Common myeloid progenitor, CD34-positive (primary cell): ENCODE data around the gene PRKAG2.

Experiments used
- CTCF ChIA-PET: fragments of 350-600 bp; sonication (Branson Sonifier 250); formaldehyde crosslinking; loops from one replicate; lab custom pipeline; 2021; ENCODE audit warnings: antibody characterized with exemption; lab: Charles Lee
- POLR2A ChIA-PET: fragments of 350-600 bp; sonication (Branson Sonifier 250); formaldehyde crosslinking; loops from one replicate; lab custom pipeline; 2021; ENCODE audit warnings: antibody characterized with exemption; lab: Charles Lee
- DNase-seq, 3 donors: peaks; one replicate each; pipeline versions ENCODE4 v3.0.0 to v3.0.0-alpha.2; 2013
- H3K27ac ChIP-seq, 2 experiments: 1 replicate in 1 of 2; 2 replicates in 1 of 2; pipeline ENCODE4 v1.7.0; 2013; ENCODE audit warnings: inconsistent platforms in 2 of 2, low read length in 2 of 2, mild to moderate bottlenecking in 2 of 2, low read depth in 1 of 2, moderate library complexity in 1 of 2; ENCODE audit not compliant: severe bottlenecking in 2 of 2, insufficient read depth in 1 of 2, poor library complexity in 1 of 2
- H3K27me3 ChIP-seq, 5 experiments: replicated peaks in 2 of 5; 1 replicate in 3 of 5; 2 replicates in 2 of 5; pipeline versions ENCODE4 v1.6.1 to v1.7.0; 2013; ENCODE audit warnings: low read length in 4 of 5, mild to moderate bottlenecking in 2 of 5, moderate library complexity in 2 of 5, inconsistent platforms in 1 of 5; ENCODE audit not compliant: insufficient read depth in 5 of 5, control insufficient read depth in 4 of 5
- H3K36me3 ChIP-seq, 4 experiments: 1 replicate in 2 of 4; 2 replicates in 2 of 4; pipeline versions ENCODE4 v1.6.1 to v1.7.0; 2013; ENCODE audit warnings: low read length in 3 of 4, control low read depth in 1 of 4, mild to moderate bottlenecking in 1 of 4; ENCODE audit not compliant: control insufficient read depth in 4 of 4, insufficient read depth in 4 of 4
- H3K4me1 ChIP-seq, 4 experiments: 1 replicate in 3 of 4; 2 replicates in 1 of 4; pipeline versions ENCODE4 v1.6.1 to v1.7.1; 2013; ENCODE audit warnings: low read length in 3 of 4, mild to moderate bottlenecking in 3 of 4, control low read depth in 1 of 4, inconsistent platforms in 1 of 4, moderate library complexity in 1 of 4; ENCODE audit not compliant: control insufficient read depth in 4 of 4, insufficient read depth in 4 of 4; ENCODE audit errors: control extremely low read depth in 1 of 4
- H3K4me3 ChIP-seq, 7 experiments: 1 replicate in 4 of 7; 2 replicates in 3 of 7; pipeline versions ENCODE4 v1.5.1 to v1.7.0; 2013; ENCODE audit warnings: mild to moderate bottlenecking in 7 of 7, low read length in 6 of 7, moderate library complexity in 6 of 7, inconsistent platforms in 2 of 7, low read depth in 2 of 7, control low read depth in 1 of 7; ENCODE audit not compliant: insufficient read depth in 4 of 7, control insufficient read depth in 1 of 7; ENCODE audit errors: extremely low read depth in 1 of 7
- H3K9me3 ChIP-seq, 5 experiments: 1 replicate in 4 of 5; 2 replicates in 1 of 5; pipeline versions ENCODE4 v1.6.1 to v1.7.1; 2013; ENCODE audit warnings: low read length in 4 of 5, mild to moderate bottlenecking in 2 of 5, inconsistent platforms in 1 of 5, low read depth in 1 of 5, moderate library complexity in 1 of 5; ENCODE audit not compliant: control insufficient read depth in 4 of 5, insufficient read depth in 2 of 5; ENCODE audit errors: control extremely low read depth in 1 of 5
- WGBS: methylation state at CpG from one replicate; pipeline ENCODE4 v1.1.5; 2013; ENCODE audit not compliant: insufficient coverage; 5-methylcytosine and 5-hydroxymethylcytosine counted together

The PRKAG2 gene

GRCh38 chr7:151608031-151608551 lies 268.8 kb downstream of the PRKAG2 start:
- POLR2A ChIA-PET: no interaction called here
- H3K27ac ChIP-seq: no peak overlapping the region
- no peak overlapping the region for H3K4me3 ChIP-seq
- peaks cover 0 to 26% (median 6%) of the 10 kb centered on the region in 4 experiments for H3K36me3 ChIP-seq
- no peaks in the 10 kb centered on the region for H3K27me3 ChIP-seq
- CTCF ChIA-PET: no interaction called here
- DNase-seq: peak in 2 of 3 donors; percentile 14 to 31
- H3K4me1 ChIP-seq: no peaks in the 10 kb centered on the region
- WGBS: 92% methylated on average over 15 of the region's 15 CpGs
- no peaks in the 10 kb centered on the region for H3K9me3 ChIP-seq

- Histone ChIP-seq H3K4me3 (no peak overlapping the region), H3K27me3 (no peaks in the 10 kb centered on the region), H3K36me3 (peaks cover 0 to 22% (median 7%) of the 10 kb centered on the region in 4 experiments), H3K4me1 (no peaks in the 10 kb centered on the region), H3K27ac (no peak overlapping the region), H3K9me3 (no peaks in the 10 kb centered on the region)
- ChIA-PET CTCF (no interaction called here), POLR2A (no interaction called here)
- 95% methylated on average over 3 of the region's 3 CpGs for WGBS
- DNase-seq: no peak
These were observed 269.4 kb downstream of the PRKAG2 start for GRCh38 chr7:151607464-151607867.

GRCh38 chr7:151603951-151604350 lies 273.0 kb downstream of the PRKAG2 start:
- no peak overlapping the region for H3K4me3 ChIP-seq
- no peaks in the 10 kb centered on the region for H3K4me1 ChIP-seq
- no peaks in the 10 kb centered on the region for H3K9me3 ChIP-seq
- POLR2A ChIA-PET: no interaction called here
- H3K27ac ChIP-seq: no peak overlapping the region
- H3K36me3 ChIP-seq: peaks cover 0 to 14% (median 4%) of the 10 kb centered on the region in 4 experiments
- WGBS: 92% methylated on average over 2 of the region's 4 CpGs
- DNase-seq: no peak
- H3K27me3 ChIP-seq: no peaks in the 10 kb centered on the region
- CTCF ChIA-PET: no interaction called here

- no peak for DNase-seq
- WGBS: 97% methylated on average over 13 of the region's 21 CpGs
- Histone ChIP-seq H3K27ac (no peak overlapping the region), H3K4me1 (no peaks in the 10 kb centered on the region), H3K36me3 (peaks cover 0 to 14% (median 4%) of the 10 kb centered on the region in 4 experiments), H3K4me3 (no peak overlapping the region), H3K27me3 (no peaks in the 10 kb centered on the region), H3K9me3 (no peaks in the 10 kb centered on the region)
- ChIA-PET POLR2A (no interaction called here), CTCF (interaction anchor here (0.6 to 1.6 kb wide), 2 partner anchors 10 to 30 kb away, joined by 3 to 4 read pairs; no protein-coding TSS in a partner anchor)
These were observed 275.2 kb downstream of the PRKAG2 start for GRCh38 chr7:151601521-151602305.

GRCh38 chr7:151600331-151600730 lies 276.6 kb downstream of the PRKAG2 start:
- 100% methylated on average over 3 of the region's 3 CpGs for WGBS
- Histone ChIP-seq H3K4me1 (no peaks in the 10 kb centered on the region), H3K36me3 (peaks cover 0 to 14% (median 4%) of the 10 kb centered on the region in 4 experiments), H3K27ac (no peak overlapping the region), H3K4me3 (no peak overlapping the region), H3K9me3 (no peaks in the 10 kb centered on the region), H3K27me3 (no peaks in the 10 kb centered on the region)
- no peak for DNase-seq
- ChIA-PET POLR2A (no interaction called here), CTCF (interaction anchor here (0.7 to 1.0 kb wide), 4 partner anchors 10 to 121 kb away, joined by 3 read pairs; no protein-coding TSS in a partner anchor)

- no peaks in the 10 kb centered on the region for H3K4me1 ChIP-seq
- no peaks in the 10 kb centered on the region for H3K27me3 ChIP-seq
- H3K27ac ChIP-seq: no peak overlapping the region
- H3K36me3 ChIP-seq: peaks cover 0 to 12% (median 7%) of the 10 kb centered on the region in 4 experiments
- ChIA-PET CTCF (interaction anchor here (0.7 to 1.6 kb wide), 5 partner anchors 9 to 120 kb away, joined by 3 read pairs; no protein-coding TSS in a partner anchor), POLR2A (no interaction called here)
- H3K4me3 ChIP-seq: no peak overlapping the region
- DNase-seq: no peak
- H3K9me3 ChIP-seq: no peaks in the 10 kb centered on the region
- WGBS: 96% methylated on average over 6 of the region's 10 CpGs
These were observed 277.3 kb downstream of the PRKAG2 start for GRCh38 chr7:151599401-151600227.
